Measurements from ENCODE around the gene ALKBH6. TPM values are rescaled to one million over a fixed set of nuclear protein-coding genes. Genes with fewer than 3 reads are reported as not detected.

The ALKBH6 gene
- total and polyA plus RNA-seq, 2 of the 13 experiments (the other 11 are each of a cell fraction or from before 2014, with no cell fraction given): 13.7 to 18.1 TPM

GRCh38 chr19:36043952-36044351 is 29.9 kb upstream of the ALKBH6 start:
- intact Hi-C loops (cut with micrococcal nuclease; ENCODE audit: unreplicated experiment) (loop anchor here (2.0 kb wide), 1 partner anchor 35 kb away; the partner anchor contains the start of gene SYNE4), in situ Hi-C loops (cut with HindIII; ENCODE audit: extremely low pct_ligation_motif_present, low pct_unique_long_range_greater_than_20kb) (no loop called here)
- no peak for DNase-seq (ENCODE audit: low spot score)
- no TSS peak for BruUV-seq (replicated peaks)
- H3K9ac ChIP-seq (ENCODE audit: insufficient read depth, low read depth, low read length): no peak overlapping the region
- no peak overlapping the region for H3K27ac ChIP-seq (ENCODE audit: extremely low read length, insufficient read depth, low read length)
- no peaks in the 10 kb centered on the region for H3K27me3 ChIP-seq (ENCODE audit: control insufficient read depth in 1 of 2, insufficient read depth in 2 of 2, low read length in 2 of 2)
- H3K36me3 ChIP-seq (replicated peaks in 1 of 2; ENCODE audit: control insufficient read depth in 1 of 2, insufficient read depth in 2 of 2, low read length in 2 of 2): peaks cover 0 to 1% of the 10 kb centered on the region in 2 experiments; a peak in 1 of 5 replicates
- TF ChIP-seq ZNF160 (CRISPR knock-in tag; IDR thresholded peaks at IDR 0.05): no peak
- no peak for TF ChIP-seq FOXJ3 (CRISPR knock-in tag; IDR thresholded peaks at IDR 0.05; ENCODE audit: borderline replicate concordance)
- no peak for TF ChIP-seq CHCHD3 (CRISPR knock-in tag; IDR thresholded peaks at IDR 0.05)
- no peak for TF ChIP-seq ZNF142 (CRISPR knock-in tag; IDR thresholded peaks at IDR 0.05)
- TF ChIP-seq PCBP1 (IDR thresholded peaks at IDR 0.05; ENCODE audit: borderline replicate concordance, low read depth, low read length): no peak
- TF ChIP-seq ZNF292 (CRISPR knock-in tag; IDR thresholded peaks at IDR 0.05; ENCODE audit: borderline replicate concordance, low read depth): no peak
- no peak for TF ChIP-seq PBX2 (CRISPR knock-in tag; IDR thresholded peaks at IDR 0.05)
- TF ChIP-seq ZNF44 (CRISPR knock-in tag; IDR thresholded peaks at IDR 0.05): no peak
- TF ChIP-seq PHB2 (IDR thresholded peaks at IDR 0.05; ENCODE audit: partially characterized antibody): no peak
- no peak for TF ChIP-seq E2F1 (CRISPR knock-in tag; IDR thresholded peaks at IDR 0.05)
- no peak for TF ChIP-seq BCL6 (CRISPR knock-in tag; IDR thresholded peaks at IDR 0.05)
- no peak for TF ChIP-seq ZNF563 (CRISPR knock-in tag; IDR thresholded peaks at IDR 0.05)
- TF ChIP-seq KLF9 (CRISPR knock-in tag; IDR thresholded peaks at IDR 0.05; ENCODE audit: low read depth): no peak
- no peak for TF ChIP-seq ZNF276 (CRISPR knock-in tag; IDR thresholded peaks at IDR 0.05; ENCODE audit: low read depth)
- TF ChIP-seq ZNF350 (CRISPR knock-in tag; IDR thresholded peaks at IDR 0.05; ENCODE audit: borderline replicate concordance, low read depth): no peak
- H4K20me1 ChIP-seq (ENCODE audit: insufficient read depth, low read length): no peaks in the 10 kb centered on the region
- no peak overlapping the region for H3K4me2 ChIP-seq (ENCODE audit: low read depth, low read length)
- peaks cover 24% of the 10 kb centered on the region for H3K4me1 ChIP-seq (ENCODE audit: insufficient read depth, low read length)
- no peak overlapping the region for H3K4me3 ChIP-seq (replicated peaks in 1 of 3; ENCODE audit: insufficient read depth in 1 of 3, low read depth in 2 of 3, low read length in 3 of 3)
- H3K9me3 ChIP-seq (ENCODE audit: low read length): no peaks in the 10 kb centered on the region
- ChIA-PET CTCF (ENCODE audit: low intra/inter-chr PET ratio, low total read pairs) (no interaction called here), POLR2A (no interaction called here)
- H2AFZ ChIP-seq (ENCODE audit: low read length): no peak overlapping the region
- H3K79me2 ChIP-seq (ENCODE audit: insufficient read depth, low read length): no peaks in the 10 kb centered on the region
- ATAC-seq: no peak
- 100% methylated on average over 2 of the region's 2 CpGs for WGBS (ENCODE audit: low lambda C conversion rate)
- no peak for FAIRE-seq

All from HepG2 (cell line).